NT2/D1 (cell line): ENCODE results near the gene ESRRB.

Experiments
- DNase-seq: peaks from one replicate; pipeline ENCODE4 v3.0.0-alpha.2; 2011; ENCODE audit warnings: low read depth, low spot score
- H3K27me3 ChIP-seq: 2 replicates; pipeline ENCODE4 v1.6.0; 2011; ENCODE audit warnings: mild to moderate bottlenecking; ENCODE audit not compliant: insufficient read length, insufficient read depth
- H3K36me3 ChIP-seq: 2 replicates; pipeline ENCODE4 v1.6.1; 2011; ENCODE audit warnings: mild to moderate bottlenecking, low read length, mixed read lengths; ENCODE audit not compliant: insufficient read depth, insufficient read length
- H3K4me1 ChIP-seq: 2 replicates; pipeline ENCODE4 v1.5.1; 2011; ENCODE audit not compliant: insufficient read depth, insufficient read length
- H3K4me3 ChIP-seq: 2 replicates; pipeline ENCODE4 v1.5.1; 2011; ENCODE audit warnings: low read depth; ENCODE audit not compliant: insufficient read length
- H3K9ac ChIP-seq: 2 replicates; pipeline ENCODE4 v1.6.0; 2011; ENCODE audit warnings: low read depth; ENCODE audit not compliant: insufficient read length
- H3K9me3 ChIP-seq: 2 replicates; pipeline ENCODE4 v1.5.1; 2011; ENCODE audit warnings: mild to moderate bottlenecking, low read length; ENCODE audit not compliant: insufficient read depth
- SUZ12 ChIP-seq: IDR thresholded peaks from 2 replicates; pipeline ENCODE4 v1.6.1; 2011; ENCODE audit not compliant: insufficient read length, insufficient read depth; ENCODE audit errors: extremely low read depth
- YY1 ChIP-seq: IDR thresholded peaks from 2 replicates; pipeline ENCODE4 v1.6.1; 2011; ENCODE audit not compliant: insufficient read length, insufficient read depth
- ZNF274 ChIP-seq: IDR thresholded peaks from 2 replicates; pipeline ENCODE4 v1.6.1; 2011; ENCODE audit warnings: mild to moderate bottlenecking, low read depth, low read length

Gene ESRRB

DNA sequence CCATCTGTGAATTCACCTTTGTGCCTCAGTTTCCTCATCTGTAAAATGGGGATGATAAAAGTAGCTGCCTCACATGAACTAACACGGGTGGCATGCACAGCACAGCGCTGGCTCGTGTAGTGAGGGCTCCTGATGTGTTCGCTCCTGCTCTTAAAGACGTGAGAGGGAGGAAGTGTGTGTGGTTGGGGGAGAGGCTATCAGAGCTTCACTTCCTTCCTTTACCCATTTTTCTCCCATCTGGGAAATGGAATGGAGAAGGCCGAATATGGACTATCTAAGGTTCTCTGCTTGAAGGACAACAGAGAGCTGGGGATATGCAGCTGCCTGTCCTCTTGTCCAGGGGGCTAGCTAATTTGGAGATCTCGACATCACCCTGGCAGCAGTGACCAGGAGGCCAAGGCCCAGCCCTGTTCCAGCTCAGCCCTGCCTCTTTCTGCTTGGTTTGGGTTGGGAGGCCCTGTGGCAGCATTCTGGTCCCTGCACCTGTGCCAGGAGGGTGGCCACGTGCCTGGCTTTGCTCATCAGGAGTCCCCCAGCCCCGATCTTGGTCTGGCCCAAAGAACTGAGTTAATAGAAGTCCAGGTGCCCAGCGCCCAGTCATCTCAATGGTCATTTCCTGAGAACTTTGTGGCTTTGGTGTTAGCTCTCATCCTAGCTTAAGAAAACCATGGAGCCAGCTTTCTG, 44.5 kb upstream of the ESRRB start:
- H3K9me3 ChIP-seq = no peaks in the 10 kb centered on the region
- H3K27me3 ChIP-seq = peaks cover 22% of the 10 kb centered on the region
- peaks cover 8% of the 10 kb centered on the region for H3K4me1 ChIP-seq
- DNase-seq = no peak
- TF ChIP-seq YY1 = no peak
- no peak for TF ChIP-seq SUZ12
- no peak for TF ChIP-seq ZNF274
- no peaks in the 10 kb centered on the region for H3K36me3 ChIP-seq
- no peak overlapping the region for H3K9ac ChIP-seq
- H3K4me3 ChIP-seq = no peak overlapping the region

DNA sequence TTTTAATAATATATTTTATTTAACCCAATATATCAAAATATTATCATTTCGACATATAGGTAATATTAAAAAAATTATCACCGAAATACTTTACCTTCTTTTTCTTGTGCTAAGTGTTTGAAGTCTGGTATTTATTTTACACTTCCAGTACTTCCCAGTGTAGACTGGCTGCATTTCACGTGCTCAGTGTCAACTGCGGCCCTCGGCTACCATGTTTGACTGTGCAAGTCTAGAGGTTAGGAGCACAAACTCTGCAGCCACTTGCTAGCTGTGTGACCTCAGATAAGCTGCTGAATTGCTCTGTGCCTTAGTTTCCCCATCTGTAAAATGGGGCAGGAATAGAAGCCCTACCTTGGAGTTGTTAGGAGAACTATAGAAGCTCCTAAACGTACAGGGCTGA, 42.3 kb upstream of the ESRRB start:
- peaks cover 8% of the 10 kb centered on the region for H3K4me1 ChIP-seq
- DNase-seq = no peak
- peaks cover 17% of the 10 kb centered on the region for H3K27me3 ChIP-seq
- H3K9me3 ChIP-seq = no peaks in the 10 kb centered on the region
- TF ChIP-seq ZNF274 (no peak), YY1 (no peak), SUZ12 (no peak)
- no peak overlapping the region for H3K9ac ChIP-seq
- H3K36me3 ChIP-seq = no peaks in the 10 kb centered on the region
- H3K4me3 ChIP-seq = no peak overlapping the region

DNA sequence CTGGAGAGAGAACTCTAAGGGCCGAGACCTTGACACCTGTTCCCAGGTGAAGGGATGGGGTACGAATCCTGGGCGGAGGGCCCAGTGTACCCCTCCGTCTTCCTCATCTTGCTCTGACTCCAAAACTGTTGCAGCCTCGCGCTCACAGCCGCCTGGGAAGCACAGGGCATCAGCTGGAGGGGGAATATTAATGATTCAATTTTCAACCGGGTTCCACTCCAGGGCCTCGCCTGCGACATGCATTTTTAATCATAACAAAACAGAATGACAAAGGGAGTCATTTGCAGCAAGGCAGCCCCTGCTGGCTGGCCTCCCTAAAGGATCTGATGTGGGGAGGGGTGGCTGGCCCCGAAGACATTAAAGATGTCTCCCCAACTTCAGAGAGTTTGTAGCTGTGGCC, 41.6 kb upstream of the ESRRB start:
- Histone ChIP-seq H3K27me3 (peaks cover 10% of the 10 kb centered on the region), H3K9ac (no peak overlapping the region), H3K4me1 (peaks cover 3% of the 10 kb centered on the region)

DNA sequence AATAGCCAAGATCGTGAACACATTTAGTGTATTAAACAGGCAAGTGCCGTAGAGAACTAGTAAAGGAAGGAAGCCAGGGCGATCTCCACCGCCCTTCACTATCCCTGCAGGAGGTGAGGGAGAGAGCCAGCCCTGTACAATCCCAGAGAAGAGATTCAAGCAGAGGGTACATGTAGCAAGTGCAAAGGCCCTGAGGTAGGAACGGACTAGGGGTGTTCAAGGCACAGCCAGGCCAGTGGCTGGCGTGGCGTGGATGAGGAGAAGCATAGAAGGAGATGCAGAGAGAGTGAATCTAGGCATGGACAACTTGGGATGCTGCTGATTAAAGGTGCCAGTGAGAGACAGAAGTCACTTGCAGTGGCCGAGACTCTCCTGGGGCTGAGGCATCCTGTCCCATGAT, 39.1 kb upstream of the ESRRB start:
- DNase-seq = no peak
- no peaks in the 10 kb centered on the region for H3K27me3 ChIP-seq
- H3K4me1 ChIP-seq = no peaks in the 10 kb centered on the region
- H3K9ac ChIP-seq = no peak overlapping the region
- H3K4me3 ChIP-seq = no peak overlapping the region
- no peaks in the 10 kb centered on the region for H3K9me3 ChIP-seq
- TF ChIP-seq YY1 = no peak
- TF ChIP-seq SUZ12 = no peak
- TF ChIP-seq ZNF274 = no peak
- H3K36me3 ChIP-seq = no peaks in the 10 kb centered on the region

More for the DNA sequence above, 41.6 kb upstream of the ESRRB start:
- Histone ChIP-seq H3K36me3 (no peaks in the 10 kb centered on the region), H3K4me3 (no peak overlapping the region), H3K9me3 (no peaks in the 10 kb centered on the region)
- no peak for DNase-seq
- TF ChIP-seq YY1 = no peak
- no peak for TF ChIP-seq ZNF274
- no peak for TF ChIP-seq SUZ12

DNA sequence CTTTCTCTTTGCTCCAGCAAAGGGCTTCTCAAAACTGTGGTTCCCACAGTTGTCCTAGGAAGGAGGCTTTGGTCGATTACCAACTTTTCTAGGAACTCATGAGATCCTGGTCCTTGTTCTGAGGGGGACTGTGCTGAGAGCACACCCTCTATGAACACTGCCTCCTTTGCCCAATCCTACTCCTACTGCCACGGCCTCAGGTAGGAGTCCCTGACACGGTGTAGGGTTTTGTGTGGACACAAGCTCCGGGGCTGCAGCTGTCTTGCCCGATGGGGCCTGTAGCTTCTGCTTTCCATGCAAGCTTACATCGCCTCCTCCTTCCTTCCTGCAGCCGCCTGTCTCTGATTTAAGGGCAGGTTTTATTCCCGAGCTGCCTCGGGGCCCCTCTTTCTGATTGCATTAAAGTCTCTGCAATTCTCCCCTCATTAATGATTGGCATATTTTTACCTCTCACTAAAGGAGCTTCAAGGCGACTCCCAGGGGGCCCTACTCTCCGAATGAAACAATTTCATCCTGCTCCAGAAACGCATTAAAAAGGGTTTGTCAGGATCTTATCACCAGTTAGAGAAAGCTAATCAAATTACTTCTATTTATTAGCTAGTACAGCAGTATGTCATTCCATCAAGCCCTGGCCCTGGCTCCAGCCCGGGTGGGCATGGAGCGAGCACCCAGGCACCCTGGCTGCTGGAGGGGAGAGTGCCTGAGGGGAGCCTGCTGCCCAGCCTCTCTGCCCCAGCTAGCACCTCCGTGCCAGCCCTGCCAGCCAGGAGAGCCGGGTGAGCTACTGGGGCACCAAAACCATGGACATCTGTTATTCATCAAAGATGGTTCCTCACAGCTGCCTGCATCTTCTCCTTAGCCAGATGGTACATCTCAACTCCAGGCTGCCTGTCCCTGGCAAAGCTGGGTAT, 38.0 kb upstream of the ESRRB start:
- no peak overlapping the region for H3K4me3 ChIP-seq

DNA sequence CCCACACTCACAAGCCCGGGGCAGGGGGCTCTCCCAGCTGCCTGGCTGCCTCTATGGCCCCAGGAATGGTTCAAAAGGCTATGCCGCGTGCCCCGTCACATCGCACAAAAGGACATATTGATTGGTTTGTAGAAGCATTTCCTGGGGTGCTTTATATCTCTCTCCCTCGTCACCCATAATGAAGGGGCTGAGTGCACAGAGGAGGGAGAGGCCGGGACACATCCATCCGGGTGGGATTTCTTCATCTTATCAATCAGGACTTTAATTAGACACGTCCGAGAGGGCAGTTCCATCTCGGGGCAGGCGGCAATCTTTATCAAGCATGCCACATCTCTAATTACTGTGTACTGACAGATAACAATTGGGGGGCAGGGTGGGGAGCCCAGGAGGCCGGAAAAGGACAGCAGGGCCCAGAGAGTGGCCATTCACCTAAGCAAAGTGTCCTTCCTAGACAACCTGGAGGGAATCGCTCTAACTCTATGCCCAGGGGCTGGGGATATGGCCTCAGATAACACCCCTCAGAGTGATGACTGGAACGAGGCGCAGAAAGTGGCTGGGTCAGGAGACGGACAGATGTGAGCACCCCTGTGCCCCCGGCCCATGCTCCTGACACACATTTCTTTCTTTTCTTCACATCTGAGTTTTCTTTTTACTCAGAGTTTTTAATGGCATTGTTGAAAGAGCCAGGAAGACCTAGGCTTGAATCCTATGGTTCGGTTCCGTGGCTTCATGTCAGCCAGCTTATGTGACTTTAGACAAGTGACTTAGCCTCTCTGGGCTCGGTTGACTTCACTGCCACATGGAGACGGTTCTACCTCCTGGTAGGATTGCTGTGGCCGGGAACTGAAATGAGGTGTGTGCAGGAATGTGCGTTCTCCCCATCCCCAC, 36.0 kb upstream of the ESRRB start:
- no peak overlapping the region for H3K9ac ChIP-seq
- no peak overlapping the region for H3K4me3 ChIP-seq
- no peaks in the 10 kb centered on the region for H3K9me3 ChIP-seq
- no peak for DNase-seq
- H3K27me3 ChIP-seq = peaks cover 5% of the 10 kb centered on the region
- H3K4me1 ChIP-seq = no peaks in the 10 kb centered on the region
- no peaks in the 10 kb centered on the region for H3K36me3 ChIP-seq
- no peak for TF ChIP-seq YY1
- no peak for TF ChIP-seq ZNF274
- no peak for TF ChIP-seq SUZ12

More for the DNA sequence above, 38.0 kb upstream of the ESRRB start:
- no peaks in the 10 kb centered on the region for H3K27me3 ChIP-seq
- H3K4me1 ChIP-seq = no peaks in the 10 kb centered on the region
- H3K9ac ChIP-seq = no peak overlapping the region
- H3K9me3 ChIP-seq = no peaks in the 10 kb centered on the region
- H3K36me3 ChIP-seq = no peaks in the 10 kb centered on the region
- TF ChIP-seq ZNF274 (no peak), YY1 (no peak), SUZ12 (no peak)
- no peak for DNase-seq

DNA sequence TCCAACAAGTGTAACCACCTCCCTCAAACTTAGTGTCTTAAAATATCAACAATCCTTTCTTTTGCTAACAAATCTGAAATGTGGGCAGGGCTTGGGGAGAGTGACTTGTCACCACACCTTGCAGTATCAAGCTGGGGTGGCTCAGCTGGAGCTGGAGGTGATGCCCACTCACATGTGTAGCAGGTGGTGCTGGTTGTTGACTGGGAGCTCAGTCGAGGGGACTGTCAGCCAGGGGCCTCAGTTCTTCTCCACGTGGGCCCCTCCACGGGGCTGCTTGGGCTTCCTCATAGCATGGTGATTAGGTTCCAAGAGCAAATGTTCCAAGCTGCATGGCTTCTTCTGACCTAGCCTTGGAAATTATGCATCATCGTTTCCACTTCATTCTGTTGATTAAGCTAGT, 32.6 kb upstream of the ESRRB start:
- H3K27me3 ChIP-seq = peaks cover 5% of the 10 kb centered on the region
- DNase-seq = no peak
- TF ChIP-seq SUZ12 (no peak), ZNF274 (no peak), YY1 (no peak)
- no peak overlapping the region for H3K9ac ChIP-seq
- H3K36me3 ChIP-seq = no peaks in the 10 kb centered on the region
- no peaks in the 10 kb centered on the region for H3K9me3 ChIP-seq
- no peaks in the 10 kb centered on the region for H3K4me1 ChIP-seq
- H3K4me3 ChIP-seq = no peak overlapping the region
